HG03039 (cell line): Measurements from ENCODE around the gene NRP2.

Experiments used
- ATAC-seq: cut with Tn5 transposase; IDR thresholded peaks from one replicate; pipeline ENCODE4 v1.9.1; 2021; ENCODE audit warnings: mild to moderate bottlenecking, moderate library complexity; ENCODE audit not compliant: unreplicated experiment

NRP2 gene

DNA sequence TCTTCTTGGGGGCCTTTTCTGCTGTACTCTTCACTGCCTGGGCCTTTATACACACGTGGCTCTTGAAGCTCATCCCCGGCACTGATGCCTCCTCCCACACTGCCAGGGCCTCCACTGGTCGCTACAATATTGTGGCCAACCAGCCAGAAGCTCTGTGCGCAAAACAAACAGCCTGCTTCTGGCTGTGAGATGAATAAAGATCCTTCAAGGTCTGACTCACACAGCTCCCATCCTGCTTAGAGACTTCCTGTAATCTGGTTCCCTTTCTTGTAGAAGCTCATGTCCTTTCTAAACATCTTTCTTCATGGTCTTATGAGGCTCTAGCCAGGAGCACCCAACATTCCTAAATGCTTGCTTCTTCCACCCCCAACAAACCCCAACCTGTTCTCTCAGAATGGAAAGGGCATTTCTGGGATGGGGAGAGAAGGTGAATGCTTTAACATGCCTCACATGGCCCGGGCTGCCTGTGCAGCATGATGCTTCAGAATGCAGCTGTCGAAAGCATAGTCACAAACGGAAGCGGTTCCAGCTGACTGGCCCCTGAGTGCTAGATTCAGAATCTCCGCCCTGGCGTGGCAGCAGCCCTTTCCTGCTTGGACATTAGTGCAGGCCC, 24.6 kb downstream of the NRP2 start:
- ATAC-seq, result peak; percentile 97

DNA sequence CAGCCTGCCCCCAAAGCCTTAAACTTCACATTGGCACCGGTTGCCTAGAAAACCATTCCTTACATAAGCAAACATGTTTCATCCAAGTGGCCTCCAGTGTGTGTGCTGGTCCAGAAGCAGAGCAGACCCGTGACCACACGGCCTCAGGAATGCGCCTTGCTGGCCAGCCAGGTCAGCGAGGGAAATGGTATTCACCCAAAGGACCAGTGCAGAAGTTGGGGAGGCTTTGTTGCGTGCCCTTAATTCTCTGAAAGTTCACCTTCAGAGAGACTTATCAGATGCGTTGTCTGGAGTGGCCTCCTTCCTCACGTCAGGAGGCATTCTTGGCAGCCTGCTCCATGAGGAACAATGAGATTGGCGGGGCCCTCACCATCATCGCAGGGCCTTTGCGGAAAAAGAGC, 25.9 kb downstream of the NRP2 start:
- ATAC-seq, result no peak

DNA sequence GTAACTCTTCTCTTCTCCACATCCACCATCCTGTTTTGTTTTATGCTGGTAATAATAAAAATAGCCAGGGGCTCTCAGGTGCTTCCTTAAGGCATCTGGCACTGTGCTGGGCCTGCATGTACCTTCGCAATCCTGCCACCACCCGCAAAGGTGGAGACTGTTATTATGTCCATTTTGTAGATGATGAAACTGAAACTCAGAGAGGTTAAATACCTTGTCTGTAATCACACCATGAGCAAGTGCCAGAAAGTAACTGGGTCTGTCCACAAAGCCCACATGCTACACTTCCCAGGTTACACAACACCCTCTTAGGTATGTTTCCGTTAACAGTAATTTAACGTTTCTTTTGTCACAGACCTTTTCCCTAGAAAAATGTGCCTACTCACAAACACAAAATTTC, 27.0 kb downstream of the NRP2 start:
- ATAC-seq, result no peak

DNA sequence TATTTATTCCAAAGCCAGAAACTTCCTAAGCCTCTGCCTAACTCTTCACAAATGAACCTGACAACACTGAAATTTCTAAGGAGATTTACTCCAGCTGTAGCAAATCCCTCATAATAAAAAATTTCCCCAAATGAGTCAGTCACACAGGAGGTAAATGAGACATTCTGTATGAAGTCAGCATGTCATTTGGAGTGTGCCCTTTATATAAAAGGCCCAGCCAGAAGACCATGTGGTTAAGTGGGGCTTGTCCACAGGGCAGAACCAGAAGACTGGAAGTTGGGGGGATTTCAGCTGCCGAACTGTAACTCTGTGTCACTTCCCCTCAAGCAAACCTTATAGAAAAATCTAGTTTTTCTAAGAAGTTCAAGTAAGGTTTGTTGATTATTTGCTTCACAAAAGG, 30.2 kb downstream of the NRP2 start:
- no peak for ATAC-seq

DNA sequence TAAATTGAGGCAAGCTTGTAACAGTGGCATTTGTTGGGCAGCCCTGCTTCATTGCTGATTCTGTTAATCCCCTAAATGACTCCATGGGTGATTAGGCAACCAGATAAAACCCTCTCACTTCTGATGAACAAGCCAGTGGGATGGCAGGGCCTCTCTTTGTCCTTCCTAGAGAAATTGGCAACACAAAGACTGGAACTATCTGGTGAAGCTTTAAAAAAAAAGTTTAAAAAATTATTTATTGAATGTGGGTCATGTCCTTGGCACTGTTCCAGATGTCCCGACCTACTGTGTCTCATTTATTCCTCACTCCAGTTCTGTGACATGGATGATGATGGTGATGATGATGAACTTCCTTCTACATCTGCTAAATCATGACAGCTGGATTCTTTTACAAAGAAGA, 30.8 kb downstream of the NRP2 start:
- no peak for ATAC-seq

DNA sequence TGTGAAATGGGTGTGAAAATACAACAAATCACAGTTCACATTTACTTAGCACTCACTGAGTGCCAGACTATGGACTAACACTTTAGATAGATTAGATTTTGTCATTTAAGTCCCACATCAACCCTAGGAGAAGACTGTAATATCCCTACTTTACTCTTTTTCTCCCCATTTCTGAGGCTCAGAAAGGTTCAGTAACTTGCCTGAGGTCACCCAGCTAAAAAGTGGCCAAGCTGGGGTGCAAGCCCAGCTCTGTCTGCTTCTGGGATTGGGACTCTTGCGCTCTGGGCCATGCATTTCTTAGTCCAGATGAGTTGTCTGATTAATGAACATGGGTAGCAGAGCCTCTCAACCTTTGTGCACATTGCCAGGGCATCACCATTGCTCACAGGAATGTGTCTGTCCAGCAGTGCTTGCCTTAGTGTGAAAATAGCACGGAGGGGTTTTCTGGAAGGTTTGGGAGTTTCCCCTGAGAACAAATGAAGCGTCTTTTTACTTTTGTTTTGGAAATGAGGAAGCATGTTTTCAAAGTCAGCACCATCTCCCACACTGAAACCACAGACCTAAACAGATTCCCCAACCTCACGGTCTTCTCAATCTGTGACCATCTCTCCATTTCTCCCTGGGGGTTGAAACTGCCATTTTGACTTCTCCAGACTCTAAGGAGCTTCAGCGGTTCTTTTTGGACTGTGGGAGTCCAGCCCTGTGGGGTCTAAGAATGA, 31.9 kb downstream of the NRP2 start:
- peak; percentile 81 for ATAC-seq

DNA sequence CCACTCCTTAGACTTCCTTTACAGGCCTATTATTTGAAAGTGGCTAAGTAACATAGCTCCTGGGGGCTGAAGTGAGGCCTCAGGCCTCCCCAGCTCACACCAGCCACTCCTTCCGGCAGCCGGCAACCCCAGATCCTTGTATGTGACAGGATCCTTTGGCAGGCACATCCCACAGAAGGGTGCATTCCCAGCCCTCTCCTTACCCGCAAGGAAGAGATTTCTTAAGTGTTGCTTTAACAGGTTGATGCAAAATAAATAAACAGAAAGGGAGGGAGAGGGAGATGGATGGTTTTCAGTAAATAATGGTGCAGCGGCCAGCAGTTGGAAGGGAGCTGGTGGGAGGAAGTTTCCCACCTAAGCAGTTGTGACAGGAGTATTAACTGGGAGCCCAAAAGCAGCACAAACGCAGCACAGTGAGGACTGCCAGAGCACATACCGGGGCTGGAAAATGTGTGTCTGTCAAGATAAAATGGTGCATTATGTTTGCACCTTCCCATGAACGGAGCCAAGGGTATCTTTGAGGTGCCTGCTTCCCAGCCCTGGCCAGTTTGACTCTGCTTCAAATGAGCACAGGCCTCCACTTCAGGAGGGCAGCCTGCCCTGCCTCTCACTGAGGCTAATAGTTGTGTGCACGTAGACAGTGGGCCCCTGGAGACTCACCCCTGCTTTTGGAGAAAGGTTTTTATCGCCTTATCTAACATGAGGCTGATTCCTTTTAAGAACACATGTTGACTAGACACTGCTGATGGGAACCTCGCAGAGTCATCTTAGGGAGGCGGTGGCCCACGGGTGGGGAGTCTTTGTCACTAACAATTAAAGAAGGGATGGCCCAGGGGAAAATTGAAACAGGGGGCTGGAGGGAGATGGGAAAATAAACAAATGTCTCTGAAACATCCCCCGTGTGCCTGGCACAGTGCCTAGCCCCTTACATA, 32.8 kb downstream of the NRP2 start:
- no peak for ATAC-seq

DNA sequence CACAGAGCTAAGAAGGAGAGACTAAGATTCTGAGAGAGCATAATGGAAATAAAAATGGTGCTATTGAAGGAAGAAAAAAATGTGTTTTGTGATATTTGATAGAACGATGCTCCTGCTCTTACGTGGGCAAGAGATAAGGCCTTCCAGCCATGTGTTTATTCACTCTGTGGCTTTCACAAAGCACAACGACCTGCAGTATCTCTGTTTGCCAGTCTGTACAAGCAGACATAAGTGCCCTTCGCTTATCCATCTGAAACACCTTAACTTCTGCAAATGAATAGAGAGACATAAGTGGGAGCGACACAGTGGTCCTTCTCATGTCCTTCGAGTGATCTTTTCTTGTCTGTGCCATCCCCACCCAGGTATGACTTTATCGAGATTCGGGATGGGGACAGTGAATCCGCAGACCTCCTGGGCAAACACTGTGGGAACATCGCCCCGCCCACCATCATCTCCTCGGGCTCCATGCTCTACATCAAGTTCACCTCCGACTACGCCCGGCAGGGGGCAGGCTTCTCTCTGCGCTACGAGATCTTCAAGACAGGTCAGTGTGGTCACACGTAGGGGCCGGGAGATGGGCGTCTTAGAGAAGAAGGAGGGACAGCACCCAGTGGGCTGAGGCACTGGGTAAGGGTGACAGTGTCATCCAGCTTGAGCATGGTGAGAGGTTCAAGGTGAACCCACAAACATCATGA, 33.7 kb downstream of the NRP2 start:
- ATAC-seq, result no peak

DNA sequence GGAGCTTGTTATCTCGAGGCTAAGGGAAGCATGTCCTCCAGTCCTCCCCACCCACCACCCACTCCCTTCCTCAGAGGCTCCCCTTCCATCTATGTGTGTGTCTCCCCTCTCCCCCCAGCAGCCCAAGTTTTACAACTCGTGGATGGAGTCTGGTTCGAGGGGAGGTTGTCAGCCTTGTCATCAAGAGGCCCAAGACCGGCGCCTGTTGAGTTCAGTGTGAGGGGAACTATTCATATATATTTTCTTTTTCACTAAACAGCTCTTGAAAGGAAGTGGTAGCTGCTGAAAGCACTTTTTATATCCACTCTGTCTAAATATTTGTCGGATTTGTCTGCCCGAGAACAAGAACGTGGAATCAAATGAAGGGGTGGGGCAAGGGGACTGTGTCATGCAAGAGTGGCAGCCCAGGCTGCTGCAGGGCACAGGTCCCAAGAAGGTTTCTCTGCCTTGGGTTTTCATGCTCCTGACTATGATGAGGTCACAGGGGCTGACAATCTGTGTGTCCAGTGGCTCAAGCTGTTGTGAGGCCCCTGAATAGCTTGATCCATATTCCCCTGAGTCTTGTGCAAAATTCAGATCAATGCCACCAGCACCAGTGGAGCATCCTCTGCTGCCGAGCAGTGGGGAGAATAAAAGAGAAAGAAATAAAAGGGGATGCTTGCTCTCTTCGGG, 35.0 kb downstream of the NRP2 start:
- ATAC-seq, result no peak

DNA sequence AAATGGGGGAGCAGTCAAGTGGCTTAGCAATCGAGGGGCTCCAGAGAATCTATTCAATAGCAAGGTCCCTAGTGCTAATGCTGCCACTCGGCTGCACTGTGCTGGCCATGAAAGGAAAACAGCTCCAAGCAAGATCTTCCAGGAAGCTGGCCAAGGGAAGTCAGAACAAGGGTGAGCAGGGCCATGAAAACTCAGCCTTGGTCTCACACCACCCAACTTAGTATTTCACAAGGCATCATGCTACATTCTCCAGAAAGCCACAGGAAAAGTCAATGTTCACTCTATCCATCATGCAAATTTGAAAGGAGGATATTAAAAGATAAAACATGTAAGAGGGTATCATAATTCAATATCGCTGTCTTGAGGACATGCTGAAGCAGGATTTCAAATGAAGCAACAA, 35.7 kb downstream of the NRP2 start:
- no peak for ATAC-seq

DNA sequence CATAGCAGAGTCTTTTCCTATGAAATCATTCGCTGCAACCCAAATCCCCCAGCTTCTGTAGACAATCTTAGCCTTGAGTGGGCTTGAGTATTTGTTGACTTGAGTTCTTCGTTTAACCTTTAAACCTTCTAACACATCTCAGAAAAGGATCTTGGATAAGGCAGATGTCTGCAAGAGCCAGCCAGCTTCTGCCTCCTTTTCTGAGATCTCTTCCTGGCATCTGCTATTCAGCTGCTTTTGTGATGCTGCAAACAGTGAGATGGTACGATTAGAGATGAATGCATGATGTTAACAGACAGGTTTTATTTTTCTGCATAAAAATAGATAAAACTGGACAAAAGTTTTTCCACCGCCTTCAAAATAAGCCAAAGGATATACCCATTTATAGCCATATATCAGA, 37.5 kb downstream of the NRP2 start:
- no peak for ATAC-seq

DNA sequence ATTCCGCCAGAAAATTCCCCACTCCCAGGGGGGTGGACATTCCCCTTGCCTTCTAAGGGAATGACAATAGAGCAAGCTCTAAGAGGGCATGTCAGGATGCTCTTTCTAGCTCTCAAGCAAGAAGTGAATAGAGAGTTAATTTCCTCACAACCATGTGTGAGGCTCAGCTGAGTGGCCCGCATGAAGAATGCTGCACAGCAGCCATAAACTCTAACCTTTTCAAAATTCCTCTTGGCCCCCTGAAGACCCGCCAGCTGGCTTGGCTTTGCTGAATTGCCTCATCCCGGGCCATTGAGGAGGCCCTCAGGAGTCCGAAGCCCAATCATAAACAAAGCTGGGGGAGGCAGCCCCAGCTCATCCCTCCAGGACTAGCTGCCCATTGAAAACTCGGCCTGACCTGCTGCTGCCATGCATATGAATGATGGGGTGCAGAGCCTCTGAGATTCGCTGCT, 38.2 kb downstream of the NRP2 start:
- ATAC-seq, result no peak

DNA sequence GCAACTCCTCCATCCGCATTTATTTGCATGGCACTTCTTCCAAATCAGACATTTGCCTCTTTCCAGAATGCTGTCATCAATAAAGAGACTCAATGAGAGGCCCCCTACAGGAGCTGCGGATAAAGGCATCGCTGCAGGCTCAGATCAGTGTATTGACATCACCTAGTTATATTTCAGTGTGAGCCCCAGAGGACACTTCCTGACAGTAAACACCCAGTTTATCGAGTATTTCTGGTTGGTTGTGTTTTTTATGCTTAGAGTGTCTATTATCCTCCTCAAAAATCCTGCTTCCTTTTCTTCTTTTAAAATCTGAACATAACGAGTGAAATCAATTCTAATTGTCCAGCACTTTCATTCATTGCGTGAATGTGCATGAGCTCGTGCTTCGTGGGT, 38.8 kb downstream of the NRP2 start:
- no peak for ATAC-seq

DNA sequence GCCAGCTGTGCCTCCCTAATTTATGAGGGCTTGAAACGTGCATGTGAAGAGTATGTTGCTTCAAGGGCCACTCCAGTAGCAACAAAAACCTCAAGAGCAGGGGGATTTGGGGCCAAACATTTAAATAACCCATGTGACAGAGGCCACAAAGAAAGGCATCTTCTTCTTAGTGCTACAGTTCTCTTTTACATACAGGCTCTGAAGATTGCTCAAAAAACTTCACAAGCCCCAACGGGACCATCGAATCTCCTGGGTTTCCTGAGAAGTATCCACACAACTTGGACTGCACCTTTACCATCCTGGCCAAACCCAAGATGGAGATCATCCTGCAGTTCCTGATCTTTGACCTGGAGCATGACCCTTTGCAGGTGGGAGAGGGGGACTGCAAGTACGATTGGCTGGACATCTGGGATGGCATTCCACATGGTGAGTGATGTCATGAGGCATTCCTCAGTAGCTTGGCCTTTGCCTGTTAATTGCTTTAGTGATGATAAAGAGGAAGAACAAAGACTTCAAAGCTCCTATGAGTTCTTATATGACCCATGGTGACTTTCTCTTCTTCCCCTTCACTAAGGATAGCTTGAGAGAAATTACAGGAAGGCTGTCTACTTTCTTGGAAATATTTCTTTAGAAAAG, 40.1 kb downstream of the NRP2 start:
- ATAC-seq, result no peak

DNA sequence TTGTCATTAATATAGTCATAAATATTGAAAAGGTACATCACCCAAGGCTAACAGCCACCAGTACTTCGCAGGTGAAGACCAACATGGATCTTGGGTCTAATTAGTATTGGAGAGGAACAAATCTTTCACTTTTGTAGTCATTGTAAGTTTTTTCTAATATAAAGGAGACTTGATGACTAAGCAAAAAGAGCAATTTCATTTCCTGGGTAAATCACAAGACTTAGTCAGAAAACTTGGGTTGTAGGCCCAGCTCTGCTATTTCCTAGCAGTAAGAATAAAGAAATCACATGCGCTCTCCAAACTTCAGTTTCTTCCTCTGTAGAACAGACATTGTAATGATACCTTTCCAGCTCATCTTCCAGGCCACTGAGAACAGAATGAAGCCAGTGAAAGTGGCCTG, 40.9 kb downstream of the NRP2 start:
- no peak for ATAC-seq

DNA sequence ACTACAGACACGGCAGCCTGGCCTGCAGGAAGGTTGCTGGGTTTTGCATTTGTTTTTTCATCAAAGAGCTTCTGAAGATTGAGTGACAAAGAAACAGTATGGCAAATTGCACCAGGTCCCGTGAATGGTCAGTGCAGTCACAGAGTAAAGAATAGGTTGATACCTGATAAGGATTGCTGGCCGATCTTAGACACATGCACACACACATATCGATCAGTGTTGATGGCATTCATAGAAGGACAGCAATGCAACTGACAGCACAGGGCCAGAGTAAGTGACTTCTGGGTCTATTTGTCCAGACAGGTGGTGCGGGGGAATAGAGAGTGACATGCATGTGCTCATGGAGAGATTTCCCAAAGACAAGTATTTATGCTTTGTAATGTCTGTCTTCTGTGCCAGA, 42.8 kb downstream of the NRP2 start:
- no peak for ATAC-seq

DNA sequence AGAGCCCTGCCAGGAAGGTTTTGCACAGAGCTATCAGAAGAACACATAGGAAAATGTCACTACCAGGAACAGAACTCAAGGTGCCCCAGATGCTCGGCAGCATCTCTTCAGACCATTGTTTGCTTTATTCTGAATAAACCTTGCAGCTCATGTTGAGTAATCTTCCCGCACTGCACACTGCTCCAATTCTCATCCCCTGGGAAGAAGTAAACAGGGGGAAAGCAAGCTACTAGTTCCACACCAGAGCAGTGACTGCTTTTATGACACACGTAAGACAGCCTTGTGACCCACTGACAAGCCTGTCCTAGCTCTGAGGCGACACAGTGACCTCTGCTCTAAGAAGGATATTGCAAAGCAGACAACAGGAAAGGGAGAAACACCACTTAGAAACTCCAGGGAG, 44.2 kb downstream of the NRP2 start:
- no peak for ATAC-seq

DNA sequence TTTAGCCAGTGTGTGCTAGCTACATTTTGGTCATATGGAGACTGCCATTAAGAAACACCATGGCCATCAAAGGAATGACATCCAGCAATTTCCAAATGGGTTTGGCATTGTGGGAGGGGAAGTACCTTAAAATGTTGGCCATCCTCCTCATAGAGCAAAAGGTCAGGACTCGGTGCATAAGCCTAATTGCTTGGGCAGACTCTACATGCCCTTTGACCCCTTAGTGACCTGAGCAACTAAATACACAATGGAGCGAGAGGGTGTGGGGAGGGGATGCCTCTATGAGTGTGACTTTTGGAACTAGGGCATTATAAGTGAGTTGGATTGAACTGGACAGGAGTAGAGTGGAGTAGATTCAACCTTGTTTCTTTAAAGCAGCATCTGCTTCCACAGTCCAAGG, 44.9 kb downstream of the NRP2 start:
- no peak for ATAC-seq

DNA sequence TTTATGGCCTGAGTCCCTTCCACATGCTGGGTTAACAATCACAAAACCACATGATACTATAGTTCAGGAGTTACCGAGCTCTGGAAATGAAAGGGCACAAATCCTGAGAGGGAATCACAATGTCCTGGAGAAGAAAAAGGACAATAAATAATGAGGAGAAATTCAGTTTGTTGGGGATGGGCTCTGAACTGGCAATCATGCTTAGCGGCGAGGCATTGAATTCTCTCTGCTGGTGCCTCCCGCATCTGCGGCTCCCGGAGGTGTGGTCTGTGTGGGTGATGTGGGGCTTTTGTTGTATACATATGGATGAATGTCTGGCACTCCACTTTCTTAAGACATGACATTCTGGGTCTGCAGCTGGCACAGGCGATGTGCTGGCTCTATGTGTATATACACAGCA, 46.1 kb downstream of the NRP2 start:
- ATAC-seq, result no peak

DNA sequence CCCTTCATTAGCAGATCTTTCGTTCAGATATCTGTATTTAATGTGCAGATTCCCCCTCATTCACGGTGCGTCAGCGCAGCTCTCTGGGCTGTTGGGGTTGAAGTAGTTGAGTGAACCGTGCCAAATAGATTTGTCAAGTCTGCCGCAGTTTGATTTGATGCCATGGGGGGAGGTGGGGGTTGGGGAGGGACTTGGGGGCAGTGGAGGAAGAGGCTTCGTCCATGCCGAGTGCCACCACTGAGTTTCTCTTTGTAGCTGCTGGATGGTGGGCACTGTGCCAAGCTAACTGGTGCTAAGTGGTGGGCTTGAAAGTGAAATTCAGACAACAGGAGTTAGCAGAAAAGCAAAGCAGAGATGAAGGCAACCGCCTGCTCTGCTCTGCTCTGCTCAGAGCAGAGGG, 47.9 kb downstream of the NRP2 start:
- no peak for ATAC-seq
